ENCODE data around the gene OR56A5. TPM values are rescaled to one million over a fixed set of nuclear protein-coding genes. Genes with fewer than 3 reads are reported as not detected.

OR56A5 gene
- total and polyA plus RNA-seq, 4 donors = not detected

DNA sequence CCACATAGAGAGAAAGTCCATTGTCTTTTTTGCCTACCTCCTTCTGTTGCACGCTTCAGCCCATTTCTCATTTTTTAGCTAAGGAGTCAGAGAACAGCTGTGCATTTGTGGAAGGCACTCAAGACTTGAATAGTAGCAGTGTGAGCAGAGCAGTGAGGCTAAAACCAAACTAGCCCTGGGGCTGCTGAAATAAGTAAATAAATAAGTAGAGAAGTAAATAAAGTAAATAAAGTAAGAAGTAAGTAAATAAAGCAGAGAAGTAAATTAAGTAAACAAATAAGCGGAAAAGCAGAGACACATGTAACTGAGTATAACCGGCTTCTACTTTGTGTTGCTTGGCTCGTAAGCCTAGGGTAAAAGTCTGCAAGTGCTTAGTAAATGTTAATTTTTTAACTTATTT is 20.9 kb upstream of the OR56A5 start:
- no peaks in the 10 kb centered on the region for H3K36me3 ChIP-seq (ENCODE audit: control insufficient read depth in 4 of 4, insufficient read depth in 3 of 4, low read depth in 1 of 4, low read length in 3 of 4)
- no peak overlapping the region for H3K27ac ChIP-seq (ENCODE audit: low read depth in 1 of 2, low read length in 2 of 2)
- H3K4me3 ChIP-seq (ENCODE audit: low read depth in 1 of 3, low read length in 3 of 3) = no peak overlapping the region
- no peak for DNase-seq (ENCODE audit: low spot score)
- TF ChIP-seq FOXA1 (IDR thresholded peaks at IDR 0.05) = no peak
- H3K27me3 ChIP-seq (ENCODE audit: control insufficient read depth in 4 of 4, insufficient read depth in 4 of 4, low read length in 3 of 4) = no peaks in the 10 kb centered on the region
- H3K4me1 ChIP-seq (ENCODE audit: control insufficient read depth in 4 of 4, insufficient read depth in 4 of 4, low read length in 3 of 4) = no peaks in the 10 kb centered on the region
- WGBS = 62% methylated on average over 4 of the region's 4 CpGs
- no peak overlapping the region for H3K9ac ChIP-seq (ENCODE audit: low read depth in 1 of 2, low read length in 2 of 2)
- H3K9me3 ChIP-seq (ENCODE audit: control insufficient read depth in 4 of 4, low read length in 3 of 4) = no peaks in the 10 kb centered on the region

DNA sequence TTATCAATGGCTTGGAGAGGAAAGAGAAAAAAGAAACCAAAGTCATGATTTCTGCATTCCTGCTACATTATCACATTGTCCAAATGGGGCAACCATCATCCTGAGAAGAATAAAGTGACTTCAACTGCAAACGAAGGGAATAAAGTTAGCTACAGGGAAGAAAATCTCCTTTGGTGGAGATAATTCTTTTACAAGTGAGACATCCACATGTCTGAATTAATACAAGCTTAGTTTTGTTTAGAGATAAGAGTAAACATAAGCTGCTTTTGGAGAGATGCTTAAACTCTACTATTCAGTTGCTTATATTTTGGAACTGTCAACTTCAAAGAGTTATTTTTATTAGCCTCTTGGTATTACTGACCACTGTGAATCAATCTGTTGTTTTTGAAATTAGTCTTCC is 18.6 kb upstream of the OR56A5 start, which contains the start of gene OR52L1:
OR52L1 (minus strand) TSS at position 101 of the 400 bp plus-strand sequence; CDS start at position 46, 55 bp downstream.
- WGBS = 40% methylated on average over 1 of the region's 1 CpG
- H3K4me1 ChIP-seq (ENCODE audit: control insufficient read depth in 4 of 4, insufficient read depth in 4 of 4, low read length in 3 of 4) = no peaks in the 10 kb centered on the region
- no peak within 1 kb of the TSS for H3K4me3 ChIP-seq (ENCODE audit: low read depth in 1 of 3, low read length in 3 of 3)
- no peaks in the 10 kb centered on the region for H3K36me3 ChIP-seq (ENCODE audit: control insufficient read depth in 4 of 4, insufficient read depth in 3 of 4, low read depth in 1 of 4, low read length in 3 of 4)
- TF ChIP-seq, protein P1, sequence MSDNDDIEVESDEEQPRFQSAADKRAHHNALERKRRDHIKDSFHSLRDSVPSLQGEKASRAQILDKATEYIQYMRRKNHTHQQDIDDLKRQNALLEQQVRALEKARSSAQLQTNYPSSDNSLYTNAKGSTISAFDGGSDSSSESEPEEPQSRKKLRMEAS (IDR thresholded peaks at IDR 0.05) = no peak
- TF ChIP-seq YY1 (IDR thresholded peaks at IDR 0.05) (no peak), HNF4G (IDR thresholded peaks at IDR 0.05) (no peak), HNF4A (conservative IDR thresholded peaks at IDR 0.05) (no peak), FOXA1 (IDR thresholded peaks at IDR 0.05) (no peak), NR2F2 (IDR thresholded peaks at IDR 0.05) (no peak), EGR1 (IDR thresholded peaks at IDR 0.05; ENCODE audit: low read depth in 2 of 2) (no peak), SP1 (IDR thresholded peaks at IDR 0.05) (no peak), RXRA (IDR thresholded peaks at IDR 0.05) (no peak), JUND (IDR thresholded peaks at IDR 0.05) (no peak), GABPA (IDR thresholded peaks at IDR 0.05 in 1 of 2, conservative IDR thresholded peaks at IDR 0.05 in 1 of 2) (no peak), RAD21 (IDR thresholded peaks at IDR 0.05) (no peak)
- TF ChIP-seq, protein P2, sequence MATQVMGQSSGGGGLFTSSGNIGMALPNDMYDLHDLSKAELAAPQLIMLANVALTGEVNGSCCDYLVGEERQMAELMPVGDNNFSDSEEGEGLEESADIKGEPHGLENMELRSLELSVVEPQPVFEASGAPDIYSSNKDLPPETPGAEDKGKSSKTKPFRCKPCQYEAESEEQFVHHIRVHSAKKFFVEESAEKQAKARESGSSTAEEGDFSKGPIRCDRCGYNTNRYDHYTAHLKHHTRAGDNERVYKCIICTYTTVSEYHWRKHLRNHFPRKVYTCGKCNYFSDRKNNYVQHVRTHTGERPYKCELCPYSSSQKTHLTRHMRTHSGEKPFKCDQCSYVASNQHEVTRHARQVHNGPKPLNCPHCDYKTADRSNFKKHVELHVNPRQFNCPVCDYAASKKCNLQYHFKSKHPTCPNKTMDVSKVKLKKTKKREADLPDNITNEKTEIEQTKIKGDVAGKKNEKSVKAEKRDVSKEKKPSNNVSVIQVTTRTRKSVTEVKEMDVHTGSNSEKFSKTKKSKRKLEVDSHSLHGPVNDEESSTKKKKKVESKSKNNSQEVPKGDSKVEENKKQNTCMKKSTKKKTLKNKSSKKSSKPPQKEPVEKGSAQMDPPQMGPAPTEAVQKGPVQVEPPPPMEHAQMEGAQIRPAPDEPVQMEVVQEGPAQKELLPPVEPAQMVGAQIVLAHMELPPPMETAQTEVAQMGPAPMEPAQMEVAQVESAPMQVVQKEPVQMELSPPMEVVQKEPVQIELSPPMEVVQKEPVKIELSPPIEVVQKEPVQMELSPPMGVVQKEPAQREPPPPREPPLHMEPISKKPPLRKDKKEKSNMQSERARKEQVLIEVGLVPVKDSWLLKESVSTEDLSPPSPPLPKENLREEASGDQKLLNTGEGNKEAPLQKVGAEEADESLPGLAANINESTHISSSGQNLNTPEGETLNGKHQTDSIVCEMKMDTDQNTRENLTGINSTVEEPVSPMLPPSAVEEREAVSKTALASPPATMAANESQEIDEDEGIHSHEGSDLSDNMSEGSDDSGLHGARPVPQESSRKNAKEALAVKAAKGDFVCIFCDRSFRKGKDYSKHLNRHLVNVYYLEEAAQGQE (IDR thresholded peaks at IDR 0.05) = no peak
- TF ChIP-seq, protein P3, sequence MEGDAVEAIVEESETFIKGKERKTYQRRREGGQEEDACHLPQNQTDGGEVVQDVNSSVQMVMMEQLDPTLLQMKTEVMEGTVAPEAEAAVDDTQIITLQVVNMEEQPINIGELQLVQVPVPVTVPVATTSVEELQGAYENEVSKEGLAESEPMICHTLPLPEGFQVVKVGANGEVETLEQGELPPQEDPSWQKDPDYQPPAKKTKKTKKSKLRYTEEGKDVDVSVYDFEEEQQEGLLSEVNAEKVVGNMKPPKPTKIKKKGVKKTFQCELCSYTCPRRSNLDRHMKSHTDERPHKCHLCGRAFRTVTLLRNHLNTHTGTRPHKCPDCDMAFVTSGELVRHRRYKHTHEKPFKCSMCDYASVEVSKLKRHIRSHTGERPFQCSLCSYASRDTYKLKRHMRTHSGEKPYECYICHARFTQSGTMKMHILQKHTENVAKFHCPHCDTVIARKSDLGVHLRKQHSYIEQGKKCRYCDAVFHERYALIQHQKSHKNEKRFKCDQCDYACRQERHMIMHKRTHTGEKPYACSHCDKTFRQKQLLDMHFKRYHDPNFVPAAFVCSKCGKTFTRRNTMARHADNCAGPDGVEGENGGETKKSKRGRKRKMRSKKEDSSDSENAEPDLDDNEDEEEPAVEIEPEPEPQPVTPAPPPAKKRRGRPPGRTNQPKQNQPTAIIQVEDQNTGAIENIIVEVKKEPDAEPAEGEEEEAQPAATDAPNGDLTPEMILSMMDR (IDR thresholded peaks at IDR 0.05; ENCODE audit: low read depth, low read length, missing input control) = no peak
- TF ChIP-seq, protein P4, sequence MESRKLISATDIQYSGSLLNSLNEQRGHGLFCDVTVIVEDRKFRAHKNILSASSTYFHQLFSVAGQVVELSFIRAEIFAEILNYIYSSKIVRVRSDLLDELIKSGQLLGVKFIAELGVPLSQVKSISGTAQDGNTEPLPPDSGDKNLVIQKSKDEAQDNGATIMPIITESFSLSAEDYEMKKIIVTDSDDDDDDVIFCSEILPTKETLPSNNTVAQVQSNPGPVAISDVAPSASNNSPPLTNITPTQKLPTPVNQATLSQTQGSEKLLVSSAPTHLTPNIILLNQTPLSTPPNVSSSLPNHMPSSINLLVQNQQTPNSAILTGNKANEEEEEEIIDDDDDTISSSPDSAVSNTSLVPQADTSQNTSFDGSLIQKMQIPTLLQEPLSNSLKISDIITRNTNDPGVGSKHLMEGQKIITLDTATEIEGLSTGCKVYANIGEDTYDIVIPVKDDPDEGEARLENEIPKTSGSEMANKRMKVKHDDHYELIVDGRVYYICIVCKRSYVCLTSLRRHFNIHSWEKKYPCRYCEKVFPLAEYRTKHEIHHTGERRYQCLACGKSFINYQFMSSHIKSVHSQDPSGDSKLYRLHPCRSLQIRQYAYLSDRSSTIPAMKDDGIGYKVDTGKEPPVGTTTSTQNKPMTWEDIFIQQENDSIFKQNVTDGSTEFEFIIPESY (IDR thresholded peaks at IDR 0.05) = no peak
- TF ChIP-seq, protein P5, sequence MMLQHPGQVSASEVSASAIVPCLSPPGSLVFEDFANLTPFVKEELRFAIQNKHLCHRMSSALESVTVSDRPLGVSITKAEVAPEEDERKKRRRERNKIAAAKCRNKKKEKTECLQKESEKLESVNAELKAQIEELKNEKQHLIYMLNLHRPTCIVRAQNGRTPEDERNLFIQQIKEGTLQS (IDR thresholded peaks at IDR 0.05) = no peak
- DNase-seq (ENCODE audit: low spot score) = no peak
- H3K9me3 ChIP-seq (ENCODE audit: control insufficient read depth in 4 of 4, low read length in 3 of 4) = no peaks in the 10 kb centered on the region
- H3K27me3 ChIP-seq (ENCODE audit: control insufficient read depth in 4 of 4, insufficient read depth in 4 of 4, low read length in 3 of 4) = peaks cover 0 to 3% (median 0%) of the 10 kb centered on the region in 4 donors
- H3K27ac ChIP-seq (ENCODE audit: low read depth in 1 of 2, low read length in 2 of 2) = no peak within 1 kb of the TSS
- no peak within 1 kb of the TSS for H3K9ac ChIP-seq (ENCODE audit: low read depth in 1 of 2, low read length in 2 of 2)
